Smooth muscle cell (in vitro differentiated cells): ENCODE measurements around the gene CLIP1. TPM values are rescaled to one million over a fixed set of nuclear protein-coding genes. Genes with fewer than 3 reads are reported as not detected.

Experiments used
- DNase-seq: peaks from one replicate; lab custom pipeline; 2025; ENCODE audit not compliant: unreplicated experiment; lab: John Stamatoyannopoulos, UW
- H2AFZ ChIP-seq: fragments of 200-600 bp; sonication (generic); 2 replicates; pipeline ENCODE4 v1.6.0; 2016; ENCODE audit warnings: antibody characterized with exemption, low read depth, mild to moderate bottlenecking
- H3F3A ChIP-seq: fragments of 200-600 bp; sonication (generic); 2 replicates; pipeline ENCODE4 v1.6.0; 2017; ENCODE audit warnings: antibody characterized with exemption, low read depth
- H3K27ac ChIP-seq: fragments of 200-600 bp; sonication (generic); 2 replicates; pipeline ENCODE4 v1.5.1; 2016; ENCODE audit warnings: low read depth, mild to moderate bottlenecking
- H3K27me3 ChIP-seq: fragments of 200-600 bp; sonication (generic); 2 replicates; pipeline ENCODE4 v1.6.1; 2016; ENCODE audit warnings: low read depth, mild to moderate bottlenecking
- H3K36me3 ChIP-seq: fragments of 200-600 bp; sonication (generic); 2 replicates; pipeline ENCODE4 v1.5.1; 2016; ENCODE audit warnings: low read depth
- H3K4me1 ChIP-seq: fragments of 200-600 bp; sonication (generic); 2 replicates; pipeline ENCODE4 v1.5.1; 2016; ENCODE audit warnings: low read depth
- H3K4me2 ChIP-seq: fragments of 200-600 bp; sonication (generic); 2 replicates; pipeline ENCODE4 v1.6.0; 2016; ENCODE audit warnings: mild to moderate bottlenecking
- H3K4me3 ChIP-seq: fragments of 200-600 bp; sonication (generic); 2 replicates; pipeline ENCODE4 v1.5.1; 2016; ENCODE audit warnings: mild to moderate bottlenecking
- H3K79me2 ChIP-seq: fragments of 200-600 bp; sonication (generic); 2 replicates; pipeline ENCODE4 v1.6.0; 2016; ENCODE audit warnings: low read depth, mild to moderate bottlenecking
- H3K9ac ChIP-seq: fragments of 200-600 bp; sonication (generic); 2 replicates; pipeline ENCODE4 v1.6.0; 2016; ENCODE audit warnings: low read depth
- H3K9me3 ChIP-seq: fragments of 200-600 bp; sonication (generic); replicated peaks from 2 replicates; pipeline ENCODE4 v1.5.1; 2016; ENCODE audit warnings: low read depth
- H4K20me1 ChIP-seq: fragments of 200-600 bp; sonication (generic); 2 replicates; pipeline ENCODE4 v1.6.0; 2016; ENCODE audit warnings: low read depth
- CTCF ChIP-seq: fragments of 200-600 bp; sonication (generic); IDR thresholded peaks from 2 replicates; pipeline ENCODE4 v1.5.1; 2017; ENCODE audit warnings: borderline replicate concordance, mild to moderate bottlenecking, antibody characterized with exemption; ENCODE audit not compliant: insufficient read depth, poor library complexity, severe bottlenecking
- WGBS: methylation state at CpG from one replicate; pipeline ENCODE4 v1.1.7; 2016; ENCODE audit warnings: low lambda C conversion rate; 5-methylcytosine and 5-hydroxymethylcytosine counted together
- polyA plus RNA-seq: library from polyadenylated mRNA; unstranded; fragments of >200 nt; fragmentation: Nextera tagmentation; extraction: Ambion mirVana; gene quantifications from 2 replicates; pipeline ENCODE4 v1.2.1, GENCODE V29; 2016
- total RNA-seq: library from RNA; depleted of rRNA; stranded (reverse); fragments of >200 nt; gene quantifications from 2 replicates; pipeline ENCODE4 v1.2.3, GENCODE V29; 2014

CLIP1 gene
- total and polyA plus RNA-seq, 2 experiments from 2014 or later = 15.3 to 40.4 TPM

GRCh38 chr12:122333142-122334087, 89.1 kb downstream of the CLIP1 start:
- no peaks in the 10 kb centered on the region for H3K9me3 ChIP-seq
- H3K4me2 ChIP-seq = no peak overlapping the region
- no peak overlapping the region for H3K9ac ChIP-seq
- no peak overlapping the region for H3K4me3 ChIP-seq
- no peaks in the 10 kb centered on the region for H4K20me1 ChIP-seq
- no peaks in the 10 kb centered on the region for H3K4me1 ChIP-seq
- WGBS = 95% methylated on average over 14 of the region's 14 CpGs
- no peak for TF ChIP-seq CTCF
- DNase-seq = no peak
- H3K27me3 ChIP-seq = no peaks in the 10 kb centered on the region
- H3F3A ChIP-seq = no peaks in the 10 kb centered on the region
- no peak overlapping the region for H3K27ac ChIP-seq
- no peak overlapping the region for H2AFZ ChIP-seq
- H3K36me3 ChIP-seq = no peaks in the 10 kb centered on the region
- no peaks in the 10 kb centered on the region for H3K79me2 ChIP-seq

GRCh38 chr12:122327494-122328385, 94.7 kb downstream of the CLIP1 start:
- 92% methylated on average over 18 of the region's 18 CpGs for WGBS
- Histone ChIP-seq H4K20me1 (no peaks in the 10 kb centered on the region), H3F3A (no peaks in the 10 kb centered on the region), H3K36me3 (peaks cover 8% of the 10 kb centered on the region), H3K27ac (no peak overlapping the region), H3K9ac (no peak overlapping the region), H3K79me2 (no peaks in the 10 kb centered on the region), H3K4me2 (no peak overlapping the region), H3K4me1 (no peaks in the 10 kb centered on the region), H2AFZ (no peak overlapping the region), H3K27me3 (no peaks in the 10 kb centered on the region), H3K4me3 (no peak overlapping the region), H3K9me3 (no peaks in the 10 kb centered on the region)
- TF ChIP-seq CTCF = no peak
- no peak for DNase-seq

- no peaks in the 10 kb centered on the region for H3K79me2 ChIP-seq
- 89% methylated on average over 1 of the region's 1 CpG for WGBS
These were observed 95.5 kb downstream of the CLIP1 start for GRCh38 chr12:122327014-122327413.

More at GRCh38 chr12:122327014-122327413, 95.5 kb downstream of the CLIP1 start:
- H3K4me1 ChIP-seq = no peaks in the 10 kb centered on the region
- no peaks in the 10 kb centered on the region for H3K27me3 ChIP-seq
- no peak for DNase-seq
- no peaks in the 10 kb centered on the region for H3F3A ChIP-seq
- H3K4me2 ChIP-seq = no peak overlapping the region
- no peak overlapping the region for H3K4me3 ChIP-seq
- no peak overlapping the region for H3K9ac ChIP-seq
- peaks cover 8% of the 10 kb centered on the region for H3K36me3 ChIP-seq
- no peak for TF ChIP-seq CTCF
- H2AFZ ChIP-seq = no peak overlapping the region
- H3K27ac ChIP-seq = no peak overlapping the region
- H4K20me1 ChIP-seq = no peaks in the 10 kb centered on the region
- no peaks in the 10 kb centered on the region for H3K9me3 ChIP-seq
